ENCODE results near the gene TTC28.
"Not testable (repeated sequence)": the region's sequence is repeated elsewhere in the genome, so short reads cannot be mapped to it uniquely, and the experiment has no call there.

Gene TTC28

GRCh38 chr22:28220626-28221363 lies 458.8 kb downstream of the TTC28 start:
- no peak for DNase-seq

GRCh38 chr22:28217277-28217676 lies 462.4 kb downstream of the TTC28 start:
- DNase-seq = no peak

GRCh38 chr22:28214750-28215149 lies 464.9 kb downstream of the TTC28 start:
- DNase-seq = not testable (repeated sequence)

- DNase-seq = not testable (repeated sequence)
Measured at GRCh38 chr22:28209457-28209856, 470.2 kb downstream of the TTC28 start.

- DNase-seq = no peak
Measured at GRCh38 chr22:28208787-28209186, 470.9 kb downstream of the TTC28 start.

GRCh38 chr22:28208036-28208435 lies 471.6 kb downstream of the TTC28 start:
- no peak for DNase-seq

- no peak for DNase-seq
Measured at GRCh38 chr22:28207281-28208030, 472.2 kb downstream of the TTC28 start.

- no peak for DNase-seq
Measured at GRCh38 chr22:28205926-28206325, 473.7 kb downstream of the TTC28 start.

GRCh38 chr22:28204382-28204781 lies 475.3 kb downstream of the TTC28 start:
- DNase-seq = no peak

GRCh38 chr22:28203286-28203685 lies 476.4 kb downstream of the TTC28 start:
- no peak for DNase-seq

- no peak for DNase-seq
Measured at GRCh38 chr22:28198692-28199091, 480.9 kb downstream of the TTC28 start.

GRCh38 chr22:28191571-28191970 lies 488.1 kb downstream of the TTC28 start:
- not testable (repeated sequence) for DNase-seq

- no peak for DNase-seq
Measured at GRCh38 chr22:28188178-28188879, 491.3 kb downstream of the TTC28 start.

GRCh38 chr22:28187612-28188011 lies 492.0 kb downstream of the TTC28 start:
- DNase-seq = no peak

- DNase-seq = no peak
Measured at GRCh38 chr22:28186641-28187040, 493.0 kb downstream of the TTC28 start.

- DNase-seq = no peak
Measured at GRCh38 chr22:28185130-28185529, 494.5 kb downstream of the TTC28 start.

- no peak for DNase-seq
Measured at GRCh38 chr22:28183078-28183860, 496.4 kb downstream of the TTC28 start.

- DNase-seq = no peak
Measured at GRCh38 chr22:28180804-28181731, 498.6 kb downstream of the TTC28 start.

- DNase-seq = no peak
Measured at GRCh38 chr22:28179392-28179791, 500.2 kb downstream of the TTC28 start.

- no peak for DNase-seq
Measured at GRCh38 chr22:28175730-28176492, 503.7 kb downstream of the TTC28 start.

- no peak for DNase-seq
Measured at GRCh38 chr22:28174509-28174908, 505.1 kb downstream of the TTC28 start.

All from CD4-positive, alpha-beta T cell treated with Interleukin-12 subunit alpha and Interleukin-12 subunit beta, for 1 hour (primary cell).